ENCODE measurements around the gene ZDHHC22.

DNA sequence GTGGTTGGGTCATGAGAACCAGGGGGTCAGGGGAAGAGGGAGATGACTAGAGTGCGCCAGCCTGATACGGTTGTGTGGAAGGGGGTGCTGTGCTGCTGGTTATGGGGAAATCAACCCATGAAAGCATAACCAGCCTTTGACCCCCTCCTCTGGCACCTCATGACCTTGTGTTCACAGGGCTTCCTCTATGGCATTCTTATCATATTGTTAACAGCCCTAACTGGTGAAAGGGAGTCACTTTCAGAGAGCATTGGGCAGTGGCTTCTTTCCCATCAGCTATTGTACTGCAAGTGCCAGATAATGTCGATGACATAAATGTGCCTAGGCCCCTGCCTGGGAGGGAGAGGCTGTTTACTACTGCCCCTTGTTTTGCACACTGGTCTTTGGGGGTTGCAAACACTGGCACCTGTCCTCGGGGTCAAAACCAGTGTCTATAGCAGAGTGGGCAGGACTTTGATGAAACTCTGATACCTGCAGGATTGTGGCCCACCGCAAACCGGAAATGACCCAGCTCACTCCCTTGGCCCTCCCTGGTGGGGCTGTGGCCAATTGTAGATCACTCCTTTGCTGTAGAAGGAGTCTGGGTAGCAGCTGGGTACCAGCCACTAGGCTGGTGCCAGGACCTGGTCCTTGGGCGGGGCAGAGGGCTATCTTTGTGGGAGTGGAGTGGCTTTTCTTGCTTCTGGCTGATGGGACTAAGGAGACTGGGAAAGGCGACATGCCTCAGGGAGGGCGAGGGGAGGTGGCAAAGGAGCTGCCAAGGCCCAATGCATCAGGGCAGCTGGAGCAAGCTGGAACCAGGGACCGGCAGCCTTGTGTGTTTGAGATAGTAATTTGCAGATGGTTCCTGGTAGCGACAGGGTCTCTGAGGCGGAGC is 39.4 kb upstream of the ZDHHC22 start:
- TF ChIP-seq, protein P1, sequence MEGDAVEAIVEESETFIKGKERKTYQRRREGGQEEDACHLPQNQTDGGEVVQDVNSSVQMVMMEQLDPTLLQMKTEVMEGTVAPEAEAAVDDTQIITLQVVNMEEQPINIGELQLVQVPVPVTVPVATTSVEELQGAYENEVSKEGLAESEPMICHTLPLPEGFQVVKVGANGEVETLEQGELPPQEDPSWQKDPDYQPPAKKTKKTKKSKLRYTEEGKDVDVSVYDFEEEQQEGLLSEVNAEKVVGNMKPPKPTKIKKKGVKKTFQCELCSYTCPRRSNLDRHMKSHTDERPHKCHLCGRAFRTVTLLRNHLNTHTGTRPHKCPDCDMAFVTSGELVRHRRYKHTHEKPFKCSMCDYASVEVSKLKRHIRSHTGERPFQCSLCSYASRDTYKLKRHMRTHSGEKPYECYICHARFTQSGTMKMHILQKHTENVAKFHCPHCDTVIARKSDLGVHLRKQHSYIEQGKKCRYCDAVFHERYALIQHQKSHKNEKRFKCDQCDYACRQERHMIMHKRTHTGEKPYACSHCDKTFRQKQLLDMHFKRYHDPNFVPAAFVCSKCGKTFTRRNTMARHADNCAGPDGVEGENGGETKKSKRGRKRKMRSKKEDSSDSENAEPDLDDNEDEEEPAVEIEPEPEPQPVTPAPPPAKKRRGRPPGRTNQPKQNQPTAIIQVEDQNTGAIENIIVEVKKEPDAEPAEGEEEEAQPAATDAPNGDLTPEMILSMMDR (CRISPR knock-in tag; IDR thresholded peaks at IDR 0.05) = no peak
- TF ChIP-seq POLR2A (IDR thresholded peaks at IDR 0.05; ENCODE audit: insufficient read depth in 1 of 2, low read depth in 2 of 2, low read length in 2 of 2) (no peak), KAT7 (CRISPR knock-in tag; IDR thresholded peaks at IDR 0.05; ENCODE audit: borderline replicate concordance) (no peak)
- TF ChIP-seq, protein P2, sequence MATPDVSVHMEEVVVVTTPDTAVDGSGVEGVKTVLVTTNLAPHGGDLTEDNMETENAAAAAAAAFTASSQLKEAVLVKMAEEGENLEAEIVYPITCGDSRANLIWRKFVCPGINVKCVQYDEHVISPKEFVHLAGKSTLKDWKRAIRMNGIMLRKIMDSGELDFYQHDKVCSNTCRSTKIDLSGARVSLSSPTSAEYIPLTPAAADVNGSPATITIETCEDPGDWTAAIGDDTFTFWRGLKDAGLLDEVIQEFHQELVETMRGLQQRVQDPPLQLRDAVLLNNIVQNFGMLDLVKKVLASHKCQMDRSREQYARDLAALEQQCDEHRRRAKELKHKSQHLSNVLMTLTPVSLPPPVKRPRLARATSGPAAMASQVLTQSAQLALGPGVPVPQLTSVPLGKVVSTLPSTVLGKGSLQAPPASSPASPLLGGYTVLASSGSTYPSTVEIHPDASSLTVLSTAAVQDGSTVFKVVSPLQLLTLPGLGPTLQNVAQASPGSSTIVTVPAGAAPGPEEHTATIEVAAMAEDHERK (CRISPR knock-in tag; IDR thresholded peaks at IDR 0.05; ENCODE audit: low read depth) = no peak

Data from HepG2 (cell line).